Stimulated activated naive B cell treated with anti-CD40 and anti-IgM and Interleukin-4, amounts not matched to agents 10 μg/mL and 1 μg/mL and 100 μg/mL, for 72 hours (primary cell): ENCODE data around the gene CHRNG.
"Not testable (repeated sequence)": the region's sequence is repeated elsewhere in the genome, so short reads cannot be mapped to it uniquely, and the experiment has no call there.

Experiments
- ATAC-seq, 2 donors: fragments of 150-1000 bp; cut with Tn5 transposase; replicated peaks; 2 replicates each; pipeline ENCODE4 v1.10.0; 2021; ENCODE audit warnings: moderate library complexity in 1 of 2
- DNase-seq: peaks from one replicate; pipeline ENCODE4 v3.0.0; 2021
- H3K27ac Mint-ChIP-seq: one replicate; pipeline ENCODE4 v1.8.0; 2022; ENCODE audit warnings: mild to moderate bottlenecking, mixed read lengths
- H3K27me3 Mint-ChIP-seq, 2 donors: one replicate each; pipeline ENCODE4 v1.8.0; 2022; ENCODE audit warnings: mixed read lengths in 2 of 2
- H3K36me3 Mint-ChIP-seq, 2 donors: one replicate each; pipeline ENCODE4 v1.8.0; 2022; ENCODE audit warnings: mixed read lengths in 2 of 2, mild to moderate bottlenecking in 1 of 2
- H3K4me1 Mint-ChIP-seq, 2 donors: one replicate each; pipeline ENCODE4 v1.8.0; 2022; ENCODE audit warnings: mixed read lengths in 2 of 2, mild to moderate bottlenecking in 1 of 2
- H3K4me3 Mint-ChIP-seq, 2 donors: one replicate each; pipeline ENCODE4 v1.8.0; 2022; ENCODE audit warnings: mild to moderate bottlenecking in 2 of 2, mixed read lengths in 2 of 2, moderate library complexity in 1 of 2
- H3K9me3 Mint-ChIP-seq, 2 donors: one replicate each; pipeline ENCODE4 v1.8.0; 2022; ENCODE audit warnings: mixed read lengths in 2 of 2, mild to moderate bottlenecking in 1 of 2

The CHRNG gene

GRCh38 chr2:232527905-232528470 is 11.5 kb upstream of the CHRNG start:
- no peak for DNase-seq
- H3K4me1 Mint-ChIP-seq = peaks cover 12 to 14% of the 10 kb centered on the region in 2 donors
- no peak overlapping the region for H3K27ac Mint-ChIP-seq
- H3K9me3 Mint-ChIP-seq = no peaks in the 10 kb centered on the region
- no peaks in the 10 kb centered on the region for H3K36me3 Mint-ChIP-seq
- no peak for ATAC-seq
- no peak overlapping the region for H3K4me3 Mint-ChIP-seq
- H3K27me3 Mint-ChIP-seq = peaks cover 38 to 67% of the 10 kb centered on the region in 2 donors

- DNase-seq = no peak
- Mint-ChIP-seq H3K27me3 (peaks cover 33 to 59% of the 10 kb centered on the region in 2 donors), H3K27ac (peak overlapping the region; percentile 39), H3K4me3 (no peak overlapping the region), H3K9me3 (no peaks in the 10 kb centered on the region), H3K4me1 (peaks cover 8% of the 10 kb centered on the region in 2 donors), H3K36me3 (no peaks in the 10 kb centered on the region)
- ATAC-seq = no peak
Measured at GRCh38 chr2:232528746-232529460, 10.6 kb upstream of the CHRNG start.

- Mint-ChIP-seq H3K9me3 (no peaks in the 10 kb centered on the region), H3K27me3 (peaks cover 25 to 50% of the 10 kb centered on the region in 2 donors), H3K4me1 (peaks cover 0 to 4% of the 10 kb centered on the region in 2 donors)
Measured at GRCh38 chr2:232529806-232530547, 9.5 kb upstream of the CHRNG start.

GRCh38 chr2:232530626-232531260 is 8.7 kb upstream of the CHRNG start:
- H3K4me1 Mint-ChIP-seq = peaks cover 0 to 4% of the 10 kb centered on the region in 2 donors
- H3K36me3 Mint-ChIP-seq = no peaks in the 10 kb centered on the region
- H3K9me3 Mint-ChIP-seq = peaks cover 0 to 1% of the 10 kb centered on the region in 2 donors
- H3K27me3 Mint-ChIP-seq = peaks cover 28 to 56% of the 10 kb centered on the region in 2 donors
- H3K4me3 Mint-ChIP-seq = no peak overlapping the region
- ATAC-seq (no peak), DNase-seq (no peak)
- H3K27ac Mint-ChIP-seq = no peak overlapping the region

More at GRCh38 chr2:232529806-232530547, 9.5 kb upstream of the CHRNG start:
- Mint-ChIP-seq H3K36me3 (no peaks in the 10 kb centered on the region), H3K27ac (no peak overlapping the region), H3K4me3 (no peak overlapping the region)
- DNase-seq (no peak), ATAC-seq (no peak)

DNA sequence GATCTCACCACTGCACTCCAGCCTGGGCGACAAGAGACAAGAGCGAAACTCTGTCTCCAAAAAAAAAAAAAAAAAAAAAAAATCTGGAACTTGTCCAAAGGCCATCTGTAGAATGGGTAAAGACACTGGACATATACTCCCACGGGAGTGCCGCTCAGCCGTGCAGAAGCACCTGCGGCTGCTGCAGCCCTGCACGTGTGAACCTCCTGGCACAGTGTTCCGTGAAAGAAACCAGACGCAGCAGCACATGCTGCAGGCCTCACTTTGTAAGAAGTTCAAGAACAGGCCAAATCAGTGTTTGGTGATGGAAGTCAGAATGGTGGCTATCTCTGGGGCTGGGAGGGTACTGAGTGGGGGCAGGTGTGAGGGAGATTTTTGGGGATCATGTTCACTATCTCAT is 7.1 kb upstream of the CHRNG start:
- no peak for ATAC-seq
- Mint-ChIP-seq H3K27ac (no peak overlapping the region), H3K27me3 (peaks cover 27 to 52% of the 10 kb centered on the region in 2 donors), H3K36me3 (peaks cover 0 to 7% of the 10 kb centered on the region in 2 donors), H3K4me1 (peaks cover 0 to 4% of the 10 kb centered on the region in 2 donors), H3K9me3 (peaks cover 6 to 8% of the 10 kb centered on the region in 2 donors), H3K4me3 (no peak overlapping the region)
- no peak for DNase-seq

- H3K9me3 Mint-ChIP-seq = not testable (repeated sequence)
- peaks cover 27 to 50% of the 10 kb centered on the region in 2 donors for H3K27me3 Mint-ChIP-seq
Measured at GRCh38 chr2:232532821-232533220, 6.7 kb upstream of the CHRNG start.

GRCh38 chr2:232533944-232534710 is 5.4 kb upstream of the CHRNG start:
- ATAC-seq = no peak
- no peak overlapping the region for H3K27ac Mint-ChIP-seq
- H3K4me3 Mint-ChIP-seq = no peak overlapping the region

More at GRCh38 chr2:232532821-232533220, 6.7 kb upstream of the CHRNG start:
- not testable (repeated sequence) for H3K4me3 Mint-ChIP-seq, ATAC-seq, H3K36me3 Mint-ChIP-seq, H3K4me1 Mint-ChIP-seq, DNase-seq, H3K27ac Mint-ChIP-seq

DNA sequence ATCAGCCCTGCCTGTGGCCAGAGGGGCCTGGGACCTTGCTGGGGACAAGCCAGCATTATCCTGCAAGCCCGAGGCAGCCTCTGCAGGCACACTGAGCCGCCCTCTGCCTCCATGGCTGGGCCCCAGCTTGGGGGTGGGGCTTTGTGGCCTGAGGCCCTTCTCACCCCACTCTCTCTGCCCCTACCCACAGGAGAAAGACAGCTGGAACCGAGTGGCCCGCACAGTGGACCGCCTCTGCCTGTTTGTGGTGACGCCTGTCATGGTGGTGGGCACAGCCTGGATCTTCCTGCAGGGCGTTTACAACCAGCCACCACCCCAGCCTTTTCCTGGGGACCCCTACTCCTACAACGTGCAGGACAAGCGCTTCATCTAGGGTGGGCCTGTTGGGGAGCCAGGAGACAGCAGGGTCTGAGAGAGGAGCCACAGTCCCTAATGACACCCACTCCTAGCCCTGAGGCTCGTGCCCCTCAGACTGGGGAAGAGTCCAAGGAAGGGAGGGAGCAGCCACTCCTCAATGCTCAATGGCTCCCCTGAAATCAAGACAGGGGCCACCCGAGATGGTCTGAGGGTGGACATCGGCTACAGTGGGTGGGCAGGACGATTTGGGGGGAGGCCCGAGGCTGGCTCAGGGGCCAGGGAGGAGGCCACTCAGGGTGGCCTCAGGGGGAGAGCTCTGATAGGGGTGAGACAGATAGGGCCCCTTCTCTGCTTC is 4.4 kb upstream of the CHRNG start:
- no peak overlapping the region for H3K4me3 Mint-ChIP-seq
- DNase-seq = no peak
- H3K36me3 Mint-ChIP-seq = peaks cover 0 to 7% of the 10 kb centered on the region in 2 donors
- H3K27me3 Mint-ChIP-seq = peaks cover 27 to 41% of the 10 kb centered on the region in 2 donors
- ATAC-seq = no peak
- no peak overlapping the region for H3K27ac Mint-ChIP-seq
- peaks cover 6 to 8% of the 10 kb centered on the region in 2 donors for H3K9me3 Mint-ChIP-seq
- H3K4me1 Mint-ChIP-seq = peaks cover 11 to 14% of the 10 kb centered on the region in 2 donors

More at GRCh38 chr2:232533944-232534710, 5.4 kb upstream of the CHRNG start:
- Mint-ChIP-seq H3K9me3 (peaks cover 6 to 8% of the 10 kb centered on the region in 2 donors), H3K36me3 (peaks cover 0 to 7% of the 10 kb centered on the region in 2 donors), H3K27me3 (peaks cover 26 to 48% of the 10 kb centered on the region in 2 donors), H3K4me1 (peaks cover 9 to 11% of the 10 kb centered on the region in 2 donors)
- no peak for DNase-seq

GRCh38 chr2:232535761-232536530 is 3.5 kb upstream of the CHRNG start:
- DNase-seq (no peak), ATAC-seq (no peak)
- Mint-ChIP-seq H3K4me1 (peaks cover 14 to 18% of the 10 kb centered on the region in 2 donors), H3K27me3 (peaks cover 27 to 40% of the 10 kb centered on the region in 2 donors), H3K4me3 (no peak overlapping the region), H3K9me3 (peaks cover 6 to 8% of the 10 kb centered on the region in 2 donors), H3K36me3 (peaks cover 0 to 7% of the 10 kb centered on the region in 2 donors), H3K27ac (no peak overlapping the region)

DNA sequence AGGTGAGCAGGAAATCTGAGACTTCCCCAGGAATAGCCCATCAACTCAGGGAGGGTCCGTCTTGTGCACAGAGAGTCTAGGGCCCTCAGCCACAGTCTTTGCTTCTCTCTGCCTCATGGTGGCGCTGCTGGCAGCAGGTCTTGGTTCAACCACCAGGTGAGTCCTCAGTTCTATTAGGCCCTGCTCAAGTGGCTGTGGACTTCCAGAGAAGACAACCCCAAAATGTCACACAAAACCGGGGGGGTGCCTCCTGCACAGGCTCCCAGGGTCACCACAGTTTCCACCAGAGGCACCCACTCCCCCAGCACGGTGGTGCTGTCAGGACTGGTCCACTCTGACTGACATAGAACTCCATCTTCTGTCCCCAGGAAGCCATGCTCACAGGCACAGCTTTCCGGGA is 2.4 kb upstream of the CHRNG start:
- Mint-ChIP-seq H3K27me3 (peaks cover 27 to 35% of the 10 kb centered on the region in 2 donors), H3K36me3 (peaks cover 0 to 7% of the 10 kb centered on the region in 2 donors), H3K27ac (no peak overlapping the region), H3K4me3 (no peak overlapping the region), H3K9me3 (peaks cover 6 to 8% of the 10 kb centered on the region in 2 donors), H3K4me1 (peaks cover 18 to 26% of the 10 kb centered on the region in 2 donors)
- ATAC-seq (peak in 1 of 2 donors; percentile 21), DNase-seq (no peak)

GRCh38 chr2:232537499-232537898 is 2.0 kb upstream of the CHRNG start:
- Mint-ChIP-seq H3K4me3 (no peak overlapping the region), H3K27me3 (peaks cover 27 to 35% of the 10 kb centered on the region in 2 donors), H3K9me3 (peaks cover 6 to 8% of the 10 kb centered on the region in 2 donors), H3K36me3 (peaks cover 0 to 7% of the 10 kb centered on the region in 2 donors), H3K27ac (no peak overlapping the region), H3K4me1 (peaks cover 20 to 30% of the 10 kb centered on the region in 2 donors)
- DNase-seq (no peak), ATAC-seq (no peak)

DNA sequence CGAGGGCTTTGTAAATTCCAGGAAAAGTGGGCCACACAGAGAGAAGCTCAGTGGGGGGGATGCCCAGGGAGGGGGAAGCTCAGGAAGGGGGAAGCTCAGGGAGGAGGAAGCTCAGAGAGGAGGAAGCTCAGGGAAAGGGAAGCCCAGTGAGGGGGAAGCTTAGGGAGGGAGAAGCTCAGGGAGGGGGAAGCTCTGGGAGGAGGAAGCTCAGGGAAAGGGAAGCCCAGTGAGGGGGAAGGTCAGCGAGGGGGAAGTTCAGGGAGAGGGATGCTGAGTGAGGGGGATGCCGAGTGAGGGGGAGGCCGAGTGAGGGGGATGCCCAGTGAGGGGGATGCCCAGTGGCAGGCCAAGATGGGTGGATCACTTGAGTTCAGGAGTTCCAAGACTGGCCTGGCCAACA is 821 bp upstream of the CHRNG start:
- Mint-ChIP-seq H3K36me3 (peaks cover 5 to 10% of the 10 kb centered on the region in 2 donors), H3K27ac (peak overlapping the region; percentile 14), H3K4me1 (peaks cover 20 to 34% of the 10 kb centered on the region in 2 donors), H3K9me3 (peaks cover 6 to 8% of the 10 kb centered on the region in 2 donors), H3K4me3 (peak overlapping the region in 1 of 2 donors; percentile 54), H3K27me3 (peaks cover 27 to 35% of the 10 kb centered on the region in 2 donors)
- ATAC-seq (peak in 1 of 2 donors; percentile 34), DNase-seq (no peak)
